Measurements from ENCODE around the gene JHY.

GRCh38 chr11:122917311-122917710 lies 34.8 kb downstream of the JHY start:
- TF ChIP-seq JUN (IDR thresholded peaks at IDR 0.05; ENCODE audit: low read depth, low read length) (no peak), SUZ12 (IDR thresholded peaks at IDR 0.05; ENCODE audit: low read length) (no peak), MAX (IDR thresholded peaks at IDR 0.05) (no peak), USF2 (IDR thresholded peaks at IDR 0.05; ENCODE audit: low read length) (no peak), CTCF (IDR thresholded peaks at IDR 0.05; ENCODE audit: control extremely low read depth in 1 of 3, insufficient read depth in 1 of 3, low read depth in 1 of 3, low read length in 3 of 3) (no peak), GABPA (IDR thresholded peaks at IDR 0.05; ENCODE audit: borderline replicate concordance, insufficient read depth, low read length) (no peak), ZNF274 (IDR thresholded peaks at IDR 0.05; ENCODE audit: borderline replicate concordance, extremely low read depth, low read length) (no peak), CHD2 (IDR thresholded peaks at IDR 0.05; ENCODE audit: low read length) (no peak), POLR2A (IDR thresholded peaks at IDR 0.05; ENCODE audit: control extremely low read depth in 1 of 2, low read depth in 2 of 2, low read length in 2 of 2) (no peak), SIN3A (conservative IDR thresholded peaks at IDR 0.05 in 1 of 2, IDR thresholded peaks at IDR 0.05 in 1 of 2; ENCODE audit: low read depth in 1 of 2, low read length in 2 of 2) (no peak), MAFK (IDR thresholded peaks at IDR 0.05; ENCODE audit: low read depth, low read length) (no peak), CEBPB (IDR thresholded peaks at IDR 0.05; ENCODE audit: low read depth, low read length) (no peak), HDAC6 (IDR thresholded peaks at IDR 0.05; ENCODE audit: low read depth, low read length) (no peak)

Data from H1 (cell line).